Measurements from ENCODE around the gene DGKH.

- TF ChIP-seq CTCF (IDR thresholded peaks at IDR 0.05) (no peak), EZH2 (IDR thresholded peaks at IDR 0.05; ENCODE audit: borderline replicate concordance, insufficient read depth, low read depth, low read length, poor library complexity, severe bottlenecking) (no peak)
Measured at GRCh38 chr13:42109957-42110356, 61.5 kb downstream of the DGKH start.

All from B cell (primary cell).